Kidney glomerular epithelial cell (primary cell): ENCODE results near the gene TGIF1.
A peak's percentile ranks its signal among the peaks of the same experiment; 100 is the strongest.
"Not testable (repeated sequence)": the region's sequence is repeated elsewhere in the genome, so short reads cannot be mapped to it uniquely, and the experiment has no call there.

ENCODE experiments used
- DNase-seq: peaks from one replicate; lab custom pipeline; 2025; lab: John Stamatoyannopoulos, UW

The TGIF1 gene

DNA sequence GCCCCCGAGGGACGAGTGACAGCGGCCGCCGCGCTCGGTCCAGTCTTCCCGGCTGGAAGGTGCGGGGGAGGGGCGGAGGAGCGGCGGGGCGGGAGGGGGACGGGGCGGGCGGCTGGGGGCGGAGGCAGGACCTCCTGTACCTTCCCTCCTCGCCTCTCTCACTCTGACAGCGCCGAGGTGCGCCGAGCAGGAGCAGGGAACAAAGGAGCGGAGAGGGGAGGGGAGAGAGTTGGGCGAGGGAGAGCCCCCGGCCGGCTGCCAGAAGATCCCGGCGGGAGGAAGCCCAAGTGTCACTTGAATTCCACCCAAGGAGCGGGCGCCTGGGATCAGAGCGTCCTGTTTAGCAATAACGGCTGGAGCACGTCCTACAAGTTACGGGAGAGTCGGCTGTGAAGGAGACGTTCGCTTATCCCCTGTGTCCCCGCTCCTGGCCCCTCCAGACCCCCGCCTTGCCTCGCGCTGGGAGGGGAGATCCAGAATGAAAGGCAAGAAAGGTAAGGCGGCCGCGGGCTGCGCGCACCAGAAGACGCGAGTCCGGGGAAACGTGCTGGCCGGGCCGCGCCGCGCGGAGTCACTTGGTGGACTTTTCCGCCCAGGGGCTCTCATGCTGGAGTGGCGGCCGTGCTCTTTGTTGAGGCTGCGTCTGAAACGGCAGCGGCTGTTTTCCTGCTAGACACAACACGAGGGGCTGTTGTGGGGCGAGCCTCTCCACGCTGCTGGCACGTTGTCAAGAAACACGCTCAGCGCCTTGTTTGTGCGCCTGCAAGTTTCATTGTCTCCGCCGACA, at the start of gene TGIF1:
TSS of gene TGIF1 (plus strand) at position 161 of the 787 bp plus-strand sequence. CDS start at position 479, 318 bp downstream.
- peak; percentile 58 for DNase-seq

DNA sequence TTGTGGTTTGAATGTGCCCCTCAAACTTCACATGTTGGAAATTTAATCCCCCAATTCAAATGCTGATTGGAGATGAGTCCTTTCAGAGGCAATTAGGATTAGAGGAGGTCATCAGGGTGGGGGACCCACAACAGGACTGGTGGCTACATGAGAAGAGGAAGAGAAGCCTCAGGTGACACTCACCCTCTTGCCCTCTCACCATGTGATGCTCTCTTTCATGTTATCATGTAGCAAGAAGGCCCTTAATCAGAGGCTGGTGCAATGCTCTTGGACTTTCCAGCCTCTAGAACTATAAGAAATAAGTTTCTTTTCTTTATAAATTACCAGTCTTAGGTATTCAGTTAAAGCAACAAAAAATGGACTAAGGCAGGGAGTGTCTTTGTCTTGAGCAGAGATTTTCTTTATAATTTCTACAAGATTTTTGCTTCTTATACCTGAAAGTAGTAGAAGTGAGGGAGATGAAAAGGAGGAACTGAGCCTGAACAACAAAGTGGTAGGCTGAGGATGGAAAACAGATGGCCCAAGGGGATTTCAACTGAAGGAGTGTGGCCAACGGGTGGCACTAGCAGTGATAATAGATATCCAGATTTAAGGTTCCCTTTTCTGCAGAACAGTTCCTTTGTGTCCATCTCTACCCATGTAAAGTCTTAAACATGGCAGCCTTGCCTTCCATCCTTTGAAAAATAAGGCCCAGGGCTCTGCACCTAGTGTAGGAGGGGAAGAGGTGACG, 49.2 kb upstream of the TGIF1 start:
- DNase-seq = no peak

DNA sequence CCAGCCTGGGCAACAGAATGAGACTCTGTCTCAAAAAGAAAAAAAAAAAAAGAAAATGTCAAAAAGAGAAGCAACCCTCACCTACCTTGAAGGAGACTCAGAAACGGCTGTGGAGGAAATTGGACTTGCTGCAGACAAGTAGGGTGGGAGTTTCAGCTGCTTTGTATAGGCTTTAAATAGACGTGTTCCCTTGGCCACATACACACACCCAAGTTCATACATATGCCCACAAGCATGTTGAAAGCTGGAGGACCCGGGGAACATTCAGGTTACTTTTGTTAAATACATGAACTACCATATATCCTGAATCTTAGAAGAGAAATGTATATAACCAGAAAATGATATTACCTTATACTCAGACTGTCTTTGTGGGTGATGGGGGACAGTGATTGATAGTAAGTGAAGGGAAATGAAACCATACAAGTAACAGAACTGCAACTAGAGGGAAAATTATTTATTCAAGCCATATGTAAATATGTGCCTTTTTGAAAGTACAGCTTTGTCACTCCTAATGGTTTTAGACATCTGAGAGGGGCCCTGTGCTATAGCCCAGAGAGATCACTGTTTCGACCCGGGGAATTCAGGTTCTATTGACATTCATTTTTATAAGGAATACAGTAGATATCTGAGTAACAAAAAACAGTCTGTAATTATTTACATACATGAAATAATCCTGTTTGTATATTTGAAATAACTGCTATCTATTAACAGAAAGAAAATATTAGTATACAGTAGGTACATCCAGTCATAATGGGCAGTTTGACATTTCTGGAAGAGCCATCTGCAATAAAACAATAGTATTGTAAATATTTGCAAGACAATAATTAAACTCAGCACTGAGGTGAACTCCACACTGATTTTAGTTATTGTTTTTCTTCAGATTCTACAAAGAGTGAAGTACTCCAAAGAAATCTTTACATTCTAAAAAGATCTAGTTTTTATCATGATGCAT, 48.0 kb upstream of the TGIF1 start:
- DNase-seq = no peak

DNA sequence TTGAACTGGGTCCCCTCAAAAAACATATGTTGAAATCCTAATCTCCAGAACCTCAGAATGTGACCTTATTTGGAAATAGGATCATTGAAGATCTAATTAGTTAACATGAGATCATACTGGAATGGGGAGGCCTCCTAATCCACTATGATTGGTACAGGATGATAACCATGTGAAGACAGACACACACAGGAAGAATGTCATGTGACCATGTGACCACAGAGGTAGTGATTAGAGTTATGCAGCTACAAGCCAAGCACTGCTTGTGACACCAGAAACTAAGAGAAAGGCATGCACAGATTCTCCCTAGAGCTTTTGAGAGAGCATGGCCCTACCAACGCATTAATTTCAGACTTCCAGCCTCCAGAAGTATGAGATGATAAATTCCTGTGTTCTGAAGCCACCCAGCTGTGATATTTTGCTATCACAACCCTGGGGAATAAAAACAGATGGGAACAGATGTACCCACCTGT, 47.0 kb upstream of the TGIF1 start:
- no peak for DNase-seq

- DNase-seq = no peak
These were observed 44.3 kb upstream of the TGIF1 start for GRCh38 chr18:3405713-3406112.

- no peak for DNase-seq
These were observed 41.9 kb upstream of the TGIF1 start for GRCh38 chr18:3408107-3408506.

DNA sequence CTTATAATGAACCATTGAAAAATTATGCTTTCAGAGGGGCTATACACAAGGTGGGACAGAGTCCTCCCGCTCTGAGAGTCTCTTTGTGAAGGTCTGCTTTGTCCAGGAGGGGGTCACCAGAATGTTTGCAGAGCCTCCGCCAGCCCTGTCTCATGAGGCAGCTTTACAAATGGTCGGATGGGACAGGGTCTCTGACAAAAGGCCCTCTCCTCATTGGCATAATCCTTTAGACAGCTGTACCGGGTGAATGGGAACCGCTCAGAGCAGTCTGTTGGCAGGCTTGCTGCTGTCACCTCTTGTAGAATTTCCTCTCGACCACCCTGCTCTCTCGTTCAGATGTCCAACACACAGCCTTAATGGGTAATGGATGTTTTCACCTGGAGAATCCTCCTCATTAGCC, 40.2 kb upstream of the TGIF1 start:
- no peak for DNase-seq

DNA sequence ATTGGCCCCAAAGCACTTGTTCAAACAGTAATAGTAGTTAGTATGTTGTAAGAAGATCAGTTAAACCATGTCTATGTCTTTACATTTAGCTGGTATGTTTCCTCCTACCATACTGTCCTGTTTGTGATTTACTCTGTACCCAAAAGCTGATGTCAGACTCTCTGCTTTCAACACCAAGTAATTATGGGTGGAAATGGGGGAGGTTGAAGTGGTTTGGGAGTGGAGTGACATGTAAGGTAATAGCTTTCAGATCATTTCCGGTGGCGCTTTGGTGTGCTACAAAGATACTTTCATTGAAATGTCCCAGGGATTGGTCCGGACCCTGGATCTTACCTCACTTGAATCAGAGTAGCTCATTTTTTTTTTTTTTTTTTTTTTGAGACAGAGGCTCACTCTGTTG, 39.7 kb upstream of the TGIF1 start:
- no peak for DNase-seq

- DNase-seq = not testable (repeated sequence)
These were observed 39.1 kb upstream of the TGIF1 start for GRCh38 chr18:3410876-3411275.

- no peak for DNase-seq
These were observed 38.6 kb upstream of the TGIF1 start for GRCh38 chr18:3411327-3411726.

- no peak for DNase-seq
These were observed 38.1 kb upstream of the TGIF1 start for GRCh38 chr18:3411854-3412268.

GRCh38 chr18:3412528-3412927, 37.4 kb upstream of the TGIF1 start:
- DNase-seq = not testable (repeated sequence)

DNA sequence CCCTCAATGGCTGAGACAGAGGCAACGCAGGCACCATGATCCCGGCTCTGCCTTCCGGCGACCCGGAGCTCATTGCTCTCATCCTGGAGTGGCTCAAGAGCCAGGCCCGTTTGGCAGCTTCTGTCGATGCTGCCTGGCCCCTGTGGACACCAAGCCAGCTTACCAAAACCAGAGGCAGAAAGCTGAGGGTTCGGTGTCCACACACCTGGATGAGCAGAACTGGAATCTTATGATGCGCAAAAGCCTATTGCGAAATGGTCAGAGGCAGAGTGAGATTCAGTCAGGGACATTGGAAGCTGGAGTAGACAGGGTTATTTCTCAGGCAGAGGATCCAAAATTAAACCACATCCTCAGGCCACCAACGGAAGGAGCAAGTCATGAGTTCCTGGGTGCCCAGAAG, 34.9 kb upstream of the TGIF1 start:
- no peak for DNase-seq

DNA sequence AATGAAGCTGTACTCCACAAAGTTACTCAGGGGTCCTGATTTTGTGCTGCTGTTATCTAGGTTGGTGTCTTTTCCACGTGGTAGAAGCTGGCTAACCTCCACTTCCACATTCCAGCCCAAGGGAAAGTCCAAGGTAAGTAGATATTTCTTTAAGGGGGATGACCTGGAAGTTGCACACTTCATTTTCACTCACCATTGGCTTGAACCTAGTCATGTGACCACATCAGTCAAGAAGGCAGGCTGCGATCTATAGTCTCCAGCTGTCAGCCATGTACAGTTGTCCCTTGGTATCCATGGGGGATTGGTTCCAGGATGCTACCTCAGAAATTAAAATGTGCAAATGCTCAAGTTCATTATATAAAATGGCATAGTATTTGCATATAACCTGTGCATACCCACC, 31.9 kb upstream of the TGIF1 start:
- DNase-seq = no peak

GRCh38 chr18:3420919-3421279, 29.1 kb upstream of the TGIF1 start:
- no peak for DNase-seq

GRCh38 chr18:3422905-3423304, 27.1 kb upstream of the TGIF1 start:
- no peak for DNase-seq

DNA sequence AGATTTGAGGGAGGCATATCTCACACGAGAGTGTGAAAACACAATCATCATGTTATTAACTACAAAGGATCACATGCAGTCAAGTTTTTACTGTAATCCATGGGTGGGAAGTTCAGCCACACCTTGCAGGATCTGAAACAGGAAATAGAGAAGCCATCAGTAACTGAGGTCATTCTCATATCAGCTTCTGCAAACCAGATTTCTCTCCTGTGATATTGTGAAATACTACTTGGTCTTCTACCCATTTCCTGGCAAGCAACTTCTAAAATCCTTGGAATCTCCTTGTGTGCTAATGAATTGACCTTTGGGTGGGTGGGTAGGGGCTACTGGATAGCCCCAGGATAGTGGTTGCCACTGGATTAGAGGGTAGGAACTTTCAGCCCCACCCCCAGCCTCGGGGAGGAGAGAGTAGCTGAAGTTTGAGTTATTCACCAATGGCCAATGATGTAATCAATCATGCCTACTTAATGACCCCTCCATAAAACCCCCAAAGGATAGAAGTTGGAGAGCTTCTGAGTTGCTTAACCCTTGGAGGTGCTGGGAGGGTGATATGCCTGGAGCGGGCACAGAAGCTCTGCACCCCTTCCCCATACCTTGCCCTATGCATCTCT, 25.6 kb upstream of the TGIF1 start:
- no peak for DNase-seq

GRCh38 chr18:3425030-3425429, 24.9 kb upstream of the TGIF1 start:
- DNase-seq = no peak

GRCh38 chr18:3425446-3425845, 24.5 kb upstream of the TGIF1 start:
- no peak for DNase-seq

GRCh38 chr18:3426074-3426473, 23.9 kb upstream of the TGIF1 start:
- DNase-seq = no peak

- no peak for DNase-seq
These were observed 22.0 kb upstream of the TGIF1 start for GRCh38 chr18:3427944-3428343.

DNA sequence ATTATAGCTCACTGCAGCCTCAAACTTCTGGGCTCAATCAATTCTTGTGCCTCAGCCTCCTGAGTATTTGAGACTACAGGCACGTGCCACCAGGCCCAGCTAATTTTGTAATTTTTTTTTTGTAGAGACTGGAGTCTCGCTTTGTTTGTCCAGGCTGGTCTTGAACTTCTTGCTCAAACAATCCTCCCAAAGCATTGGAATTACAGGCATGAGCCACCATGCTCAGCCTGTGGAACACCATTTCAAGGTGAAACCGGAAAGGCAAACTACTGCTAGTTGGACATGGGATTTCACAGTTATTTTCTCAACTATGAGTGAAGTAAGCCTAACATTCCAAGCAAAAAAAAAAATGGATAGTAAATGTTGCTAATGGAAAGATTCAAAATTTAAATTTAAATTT, 20.9 kb upstream of the TGIF1 start:
- no peak for DNase-seq
